Neuronal stem cell (in vitro differentiated cells): ENCODE data around the gene OR1M1.
A peak's percentile ranks its signal among the peaks of the same experiment; 100 is the strongest.
"Not testable (repeated sequence)": the region's sequence is repeated elsewhere in the genome, so short reads cannot be mapped to it uniquely, and the experiment has no call there.

Experiments
- DNase-seq: peaks from one replicate; pipeline ENCODE4 v3.0.0-alpha.2; 2013; ENCODE audit warnings: low spot score
- H2AFZ ChIP-seq: one replicate; pipeline ENCODE4 v1.6.1; 2013; ENCODE audit warnings: mild to moderate bottlenecking, low read length, inconsistent platforms
- H2AK5ac ChIP-seq: 2 replicates; pipeline ENCODE4 v1.6.1; 2013; ENCODE audit warnings: low read depth, mild to moderate bottlenecking, inconsistent platforms, low read length, moderate library complexity, mixed read lengths
- H2BK120ac ChIP-seq: 2 replicates; pipeline ENCODE4 v1.6.1; 2013; ENCODE audit warnings: low read depth, mild to moderate bottlenecking, inconsistent platforms, low read length, moderate library complexity, mixed read lengths
- H2BK12ac ChIP-seq: one replicate; pipeline ENCODE4 v1.6.1; 2013; ENCODE audit warnings: low read length, inconsistent platforms
- H2BK15ac ChIP-seq: 2 replicates; pipeline ENCODE4 v1.6.1; 2013; ENCODE audit warnings: mild to moderate bottlenecking, low read length, inconsistent platforms, mixed read lengths
- H2BK5ac ChIP-seq: one replicate; pipeline ENCODE4 v1.6.1; 2013; ENCODE audit warnings: inconsistent platforms, mild to moderate bottlenecking, low read length, moderate library complexity
- H3K14ac ChIP-seq: one replicate; pipeline ENCODE4 v1.6.1; 2013; ENCODE audit warnings: low read length, inconsistent platforms
- H3K18ac ChIP-seq: 2 replicates; pipeline ENCODE4 v1.6.1; 2013; ENCODE audit warnings: low read length, inconsistent platforms
- H3K23ac ChIP-seq: 2 replicates; pipeline ENCODE4 v1.6.1; 2013; ENCODE audit warnings: low read depth, mild to moderate bottlenecking, mixed read lengths, low read length, inconsistent platforms; ENCODE audit not compliant: poor library complexity
- H3K27ac ChIP-seq: replicated peaks from 3 replicates; pipeline ENCODE4 v1.5.1; 2013; ENCODE audit warnings: low read length, inconsistent platforms
- H3K27me3 ChIP-seq, 3 experiments: 2 replicates each; pipeline ENCODE4 v1.6.1; 2013; ENCODE audit warnings: low read length in 3 of 3, mild to moderate bottlenecking in 2 of 3, inconsistent platforms in 1 of 3, low read depth in 1 of 3, mixed read lengths in 1 of 3, moderate library complexity in 1 of 3; ENCODE audit not compliant: control insufficient read depth in 3 of 3, insufficient read depth in 3 of 3
- H3K36me3 ChIP-seq, 2 donors: replicated peaks in 1 of 2; 2 replicates each; pipeline ENCODE4 v1.6.1; 2013; ENCODE audit warnings: low read length in 2 of 2; ENCODE audit not compliant: control insufficient read depth in 2 of 2, insufficient read depth in 2 of 2
- H3K4ac ChIP-seq: 2 replicates; pipeline ENCODE4 v1.6.1; 2013; ENCODE audit warnings: inconsistent platforms, mild to moderate bottlenecking, low read length, moderate library complexity
- H3K4me1 ChIP-seq, 2 donors: 1 replicate in 1 of 2; 2 replicates in 1 of 2; pipeline ENCODE4 v1.6.1; 2013; ENCODE audit warnings: low read length in 2 of 2, low read depth in 1 of 2; ENCODE audit not compliant: control insufficient read depth in 2 of 2, insufficient read depth in 1 of 2
- H3K4me2 ChIP-seq: one replicate; pipeline ENCODE4 v1.6.1; 2013; ENCODE audit warnings: mild to moderate bottlenecking, low read length, inconsistent platforms; ENCODE audit not compliant: insufficient read depth, poor library complexity, severe bottlenecking
- H3K4me3 ChIP-seq, 2 donors: 2 replicates each; pipeline ENCODE4 v1.5.1; 2013; ENCODE audit warnings: low read length in 2 of 2, mild to moderate bottlenecking in 2 of 2, inconsistent platforms in 1 of 2, moderate library complexity in 1 of 2
- H3K79me1 ChIP-seq: one replicate; pipeline ENCODE4 v1.6.1; 2013; ENCODE audit warnings: low read depth, mild to moderate bottlenecking, inconsistent platforms, low read length, moderate library complexity
- H3K9ac ChIP-seq: one replicate; pipeline ENCODE4 v1.6.1; 2013; ENCODE audit warnings: mild to moderate bottlenecking, low read depth, low read length, inconsistent platforms; ENCODE audit not compliant: poor library complexity
- H3K9me3 ChIP-seq, 2 donors: replicated peaks in 1 of 2; 2 replicates each; pipeline versions ENCODE3 to v1.6.1; 2013; ENCODE audit warnings: low read length in 2 of 2, mild to moderate bottlenecking in 2 of 2, inconsistent platforms in 1 of 2, low read depth in 1 of 2, mixed read lengths in 1 of 2, moderate library complexity in 1 of 2; ENCODE audit not compliant: control insufficient read depth in 2 of 2, insufficient read depth in 1 of 2
- H4K8ac ChIP-seq: one replicate; pipeline ENCODE4 v1.6.1; 2013; ENCODE audit warnings: low read depth, mild to moderate bottlenecking, inconsistent platforms, low read length, moderate library complexity
- H4K91ac ChIP-seq: one replicate; pipeline ENCODE4 v1.6.1; 2013; ENCODE audit warnings: low read length, low read depth, mild to moderate bottlenecking, inconsistent platforms; ENCODE audit not compliant: poor library complexity
- WGBS, 2 donors: extraction: QIAGEN DNeasy Blood & Tissue Kit; methylation state at CpG; one replicate each; pipeline ENCODE4 v1.1.7; 2013; ENCODE audit warnings: missing lambda C conversion rate in 2 of 2, mixed read lengths in 1 of 2; ENCODE audit not compliant: insufficient read length in 2 of 2, insufficient replicate concordance in 1 of 2; ENCODE audit errors: extremely low coverage in 2 of 2; 5-methylcytosine and 5-hydroxymethylcytosine counted together

OR1M1 gene

GRCh38 chr19:9071720-9072119 is 15.1 kb upstream of the OR1M1 start:
- not testable (repeated sequence) for H2BK15ac ChIP-seq
- H3K4me1 ChIP-seq = peaks cover 0 to 17% of the 10 kb centered on the region in 2 donors

GRCh38 chr19:9073806-9074205 is 13.1 kb upstream of the OR1M1 start:
- Histone ChIP-seq H3K4me1 (peaks cover 0 to 17% of the 10 kb centered on the region in 2 donors), H2BK15ac (no peak overlapping the region), H2BK120ac (no peak overlapping the region), H3K23ac (no peak overlapping the region), H3K36me3 (no peaks in the 10 kb centered on the region), H2BK12ac (no peak overlapping the region), H3K4me2 (no peak overlapping the region), H3K27ac (no peak overlapping the region), H3K4ac (no peak overlapping the region), H3K79me1 (no peaks in the 10 kb centered on the region), H2AFZ (no peak overlapping the region), H3K14ac (no peak overlapping the region), H2AK5ac (no peak overlapping the region), H2BK5ac (no peak overlapping the region), H3K27me3 (peaks cover 0 to 2% (median 0%) of the 10 kb centered on the region in 3 experiments), H3K4me3 (no peak overlapping the region), H3K9me3 (no peaks in the 10 kb centered on the region), H4K8ac (no peak overlapping the region), H3K18ac (no peak overlapping the region), H3K9ac (no peak overlapping the region), H4K91ac (no peak overlapping the region)
- WGBS, 2 donors = no CpG with 5 or more reads among the region's 6 CpGs
- DNase-seq = no peak

More at GRCh38 chr19:9071720-9072119, 15.1 kb upstream of the OR1M1 start:
- H4K8ac ChIP-seq, H3K9ac ChIP-seq, H3K14ac ChIP-seq, H2BK5ac ChIP-seq, H3K27me3 ChIP-seq, H2AK5ac ChIP-seq, H3K36me3 ChIP-seq, DNase-seq, H2BK12ac ChIP-seq, H2AFZ ChIP-seq, H3K4ac ChIP-seq, H4K91ac ChIP-seq, H3K4me2 ChIP-seq, H3K4me3 ChIP-seq, H3K9me3 ChIP-seq, H3K18ac ChIP-seq, H3K23ac ChIP-seq, H3K27ac ChIP-seq, H3K79me1 ChIP-seq, H2BK120ac ChIP-seq: not testable (repeated sequence)
- WGBS, 2 donors = no CpG with 5 or more reads among the region's 6 CpGs

GRCh38 chr19:9075064-9075949 is 11.6 kb upstream of the OR1M1 start:
- H3K36me3 ChIP-seq = no peaks in the 10 kb centered on the region
- H2BK5ac ChIP-seq = no peak overlapping the region

GRCh38 chr19:9076901-9077300 is 10.0 kb upstream of the OR1M1 start:
- no CpG with 5 or more reads among the region's 10 CpGs for WGBS, 2 donors

More at GRCh38 chr19:9075064-9075949, 11.6 kb upstream of the OR1M1 start:
- H3K9ac ChIP-seq = no peak overlapping the region
- peak overlapping the region; percentile 3 for H3K27ac ChIP-seq
- H2BK120ac ChIP-seq = no peak overlapping the region
- no peaks in the 10 kb centered on the region for H3K79me1 ChIP-seq
- H3K18ac ChIP-seq = no peak overlapping the region
- no peak overlapping the region for H4K91ac ChIP-seq
- H3K4me1 ChIP-seq = peaks cover 0 to 14% of the 10 kb centered on the region in 2 donors
- H2BK15ac ChIP-seq = no peak overlapping the region
- DNase-seq = peak; percentile 40
- peak overlapping the region; percentile 79 for H2AFZ ChIP-seq
- WGBS, 2 donors = no CpG with 5 or more reads among the region's 16 CpGs
- H3K23ac ChIP-seq = no peak overlapping the region
- no peaks in the 10 kb centered on the region for H3K9me3 ChIP-seq
- no peak overlapping the region for H3K4ac ChIP-seq
- no peak overlapping the region for H3K14ac ChIP-seq
- H3K4me3 ChIP-seq = no peak overlapping the region
- H2BK12ac ChIP-seq = no peak overlapping the region
- peak overlapping the region; percentile 20 for H3K4me2 ChIP-seq
- H3K27me3 ChIP-seq = peaks cover 0 to 2% (median 0%) of the 10 kb centered on the region in 3 experiments
- no peak overlapping the region for H2AK5ac ChIP-seq
- H4K8ac ChIP-seq = no peak overlapping the region

More at GRCh38 chr19:9076901-9077300, 10.0 kb upstream of the OR1M1 start:
- H3K4ac ChIP-seq = no peak overlapping the region
- H3K4me3 ChIP-seq = no peak overlapping the region
- H4K8ac ChIP-seq = no peak overlapping the region
- no peak overlapping the region for H2BK12ac ChIP-seq
- no peaks in the 10 kb centered on the region for H3K36me3 ChIP-seq
- peak overlapping the region; percentile 23 for H3K23ac ChIP-seq
- no peaks in the 10 kb centered on the region for H3K79me1 ChIP-seq
- H2BK15ac ChIP-seq = peak overlapping the region; percentile 0
- H3K9ac ChIP-seq = no peak overlapping the region
- no peaks in the 10 kb centered on the region for H3K9me3 ChIP-seq
- H3K4me2 ChIP-seq = no peak overlapping the region
- no peak for DNase-seq
- no peak overlapping the region for H3K14ac ChIP-seq
- no peak overlapping the region for H2AFZ ChIP-seq
- H3K4me1 ChIP-seq = peaks cover 0 to 13% of the 10 kb centered on the region in 2 donors
- H2BK5ac ChIP-seq = no peak overlapping the region
- H3K27me3 ChIP-seq = no peaks in the 10 kb centered on the region
- no peak overlapping the region for H4K91ac ChIP-seq
- no peak overlapping the region for H3K18ac ChIP-seq
- H2BK120ac ChIP-seq = no peak overlapping the region
- no peak overlapping the region for H3K27ac ChIP-seq
- H2AK5ac ChIP-seq = peak overlapping the region; percentile 66
